Adrenal gland (tissue), 12 donors: ENCODE data around the gene RALGAPA2. TPM values are rescaled to one million over a fixed set of nuclear protein-coding genes. Genes with fewer than 3 reads are reported as not detected.

Experiments
- DNase-seq, 7 donors: peaks; one replicate each; pipeline ENCODE4 v3.0.0-alpha.2; 2019 to 2020
- H3K27ac ChIP-seq, 5 donors: fragments of 200-600 bp; sonication (generic) in 4 of 5; 1 replicate in 3 of 5; 2 replicates in 2 of 5; pipeline versions ENCODE4 v1.5.1 to v1.8.0; 2016 to 2020; ENCODE audit warnings: mild to moderate bottlenecking in 1 of 5
- H3K27me3 ChIP-seq: fragments of 200-600 bp; 2 replicates; pipeline ENCODE4 v1.8.0; 2021
- H3K36me3 ChIP-seq, 2 donors: fragments of 200-600 bp; replicated peaks in 1 of 2; 1 replicate in 1 of 2; 2 replicates in 1 of 2; pipeline versions ENCODE4 v1.5.1 to v1.8.0; 2018 to 2022
- H3K4me1 ChIP-seq, 2 donors: fragments of 200-600 bp; replicated peaks in 1 of 2; 1 replicate in 1 of 2; 2 replicates in 1 of 2; pipeline versions ENCODE4 v1.5.1 to v1.8.0; 2018 to 2021
- H3K4me3 ChIP-seq, 4 donors: fragments of 200-600 bp; sonication (generic) in 3 of 4; one replicate each; pipeline ENCODE4 v1.5.1; 2016 to 2018
- H3K9me3 ChIP-seq, 3 donors: fragments of 200-600 bp; sonication (generic) in 1 of 3; replicated peaks in 1 of 3; 1 replicate in 2 of 3; 2 replicates in 1 of 3; pipeline versions ENCODE4 v1.5.1 to v1.8.0; 2016 to 2021
- CTCF ChIP-seq, 6 experiments: fragments of 450-650 bp in 4 of 6; fragments of 200-600 bp in 2 of 6; sonication (generic) in 1 of 6; IDR thresholded peaks; 1 replicate in 5 of 6; 2 replicates in 1 of 6; pipeline versions ENCODE4 v1.5.1 to v1.8.0; 2016 to 2021; ENCODE audit warnings: antibody characterized with exemption in 6 of 6, mild to moderate bottlenecking in 2 of 6, moderate library complexity in 1 of 6
- POLR2A ChIP-seq, 2 donors: fragments of 450-650 bp; IDR thresholded peaks; one replicate each; pipeline ENCODE4 v1.6.1; 2017; ENCODE audit warnings: antibody characterized with exemption in 2 of 2, mild to moderate bottlenecking in 2 of 2, moderate library complexity in 1 of 2
- WGBS, 4 donors: extraction: QIAGEN DNeasy Blood & Tissue Kit in 2 of 4; methylation state at CpG; one replicate each; pipeline versions ENCODE4 v1.1.5 to v1.1.7; 2013 to 2017; 5-methylcytosine and 5-hydroxymethylcytosine counted together
- intact Hi-C, 2 donors: fragments of 100-400 bp; cut with DNase I; formaldehyde crosslinking; loops; one replicate each; pipeline versions ENCODE4 v1.14.1 to v1.15.0; 2022 to 2023
- polyA plus RNA-seq, 3 donors: library from polyadenylated mRNA; stranded (reverse); fragments of 200-250 nt in 2 of 3; fragments of 350-450 nt in 1 of 3; fragmentation: Illumina TruSeq in 1 of 3; extraction: RNeasy Lipid Tissue Mini Kit (QIAGEN cat#74804) in 1 of 3; gene quantifications; one replicate each; pipeline ENCODE4 v1.2.3, GENCODE V29; 2013 to 2014
- total RNA-seq, 9 donors: library from RNA; depleted of rRNA in 4 of 9; stranded (reverse); fragments of >200 nt in 4 of 9; fragments of 120-200 nt in 1 of 9; fragmentation: NEBNext Ultra II Directional in 1 of 9; extraction: Animal tissue kit (Norgen Biotek cat#: 25700) in 1 of 9; gene quantifications; one replicate each; pipeline versions ENCODE4 v1.1.0 to v1.2.4, GENCODE V29; 2013 to 2023
- donor health status: healthy with polysubstance abuse.
- donor health status: Bipolar disorder and iron deficiency.
- donor health status: DM: yes; HTN: yes; CAD: no.
- donor health status: DM: no; HTN: no; CAD: no.
- donor health status: DM: no; HTN: no; CAD: no.
- donor health status: DM: yes; HTN: yes; CAD: no.

RALGAPA2 gene
- total and polyA plus RNA-seq, 12 donors = 3.7 to 39.6 (median 20.7) TPM

- TF ChIP-seq POLR2A (IDR thresholded peaks at IDR 0.05) = no peak
- TF ChIP-seq CTCF (IDR thresholded peaks at IDR 0.05) = no peak
- DNase-seq = no peak
- no peaks in the 10 kb centered on the region for H3K9me3 ChIP-seq
- intact Hi-C loops = no loop called here
- H3K4me1 ChIP-seq = peaks cover 0 to 4% of the 10 kb centered on the region in 2 donors
- 94 to 100% (median 99%) methylated on average over 1 of the region's 1 CpG for WGBS, 4 donors
- peaks cover 0 to 7% of the 10 kb centered on the region in 2 donors for H3K36me3 ChIP-seq
- no peak overlapping the region for H3K4me3 ChIP-seq
- H3K27ac ChIP-seq = no peak overlapping the region
- no peaks in the 10 kb centered on the region for H3K27me3 ChIP-seq
Measured at GRCh38 chr20:20585146-20585545, 127.3 kb downstream of the RALGAPA2 start.

GRCh38 chr20:20582734-20583133 is 129.7 kb downstream of the RALGAPA2 start:
- 93 to 100% (median 98%) methylated on average over 1 to 2 of the region's 2 CpGs for WGBS, 4 donors
- H3K4me3 ChIP-seq = no peak overlapping the region
- H3K27ac ChIP-seq = no peak overlapping the region
- intact Hi-C loops = no loop called here
- no peaks in the 10 kb centered on the region for H3K9me3 ChIP-seq
- H3K27me3 ChIP-seq = no peaks in the 10 kb centered on the region
- H3K4me1 ChIP-seq = peaks cover 0 to 4% of the 10 kb centered on the region in 2 donors
- TF ChIP-seq CTCF (IDR thresholded peaks at IDR 0.05) = no peak
- peaks cover 0 to 7% of the 10 kb centered on the region in 2 donors for H3K36me3 ChIP-seq
- no peak for DNase-seq

- H3K27ac ChIP-seq = no peak overlapping the region
- no peak for DNase-seq
- H3K27me3 ChIP-seq = no peaks in the 10 kb centered on the region
- intact Hi-C loops = no loop called here
- WGBS, 4 donors = 82 to 100% (median 95%) methylated on average over 1 of the region's 1 CpG
- peaks cover 0 to 4% of the 10 kb centered on the region in 2 donors for H3K4me1 ChIP-seq
- no peaks in the 10 kb centered on the region for H3K9me3 ChIP-seq
- no peak for TF ChIP-seq CTCF (IDR thresholded peaks at IDR 0.05)
- no peak for TF ChIP-seq POLR2A (IDR thresholded peaks at IDR 0.05)
- H3K4me3 ChIP-seq = no peak overlapping the region
- peaks cover 0 to 7% of the 10 kb centered on the region in 2 donors for H3K36me3 ChIP-seq
Measured at GRCh38 chr20:20580139-20580538, 132.3 kb downstream of the RALGAPA2 start.

GRCh38 chr20:20578838-20579237 is 133.6 kb downstream of the RALGAPA2 start:
- H3K4me3 ChIP-seq = no peak overlapping the region
- TF ChIP-seq CTCF (IDR thresholded peaks at IDR 0.05) = no peak
- no peak for TF ChIP-seq POLR2A (IDR thresholded peaks at IDR 0.05)
- peaks cover 0 to 4% of the 10 kb centered on the region in 2 donors for H3K4me1 ChIP-seq
- H3K27me3 ChIP-seq = no peaks in the 10 kb centered on the region
- no peak for DNase-seq
- H3K27ac ChIP-seq = no peak overlapping the region
- H3K9me3 ChIP-seq = no peaks in the 10 kb centered on the region
- intact Hi-C loops = loop anchor here in 1 of 2 donors (10.0 kb wide), 1 partner anchor 214 kb away; the partner anchor contains the start of gene INSM1
- peaks cover 0 to under 1% of the 10 kb centered on the region in 2 donors for H3K36me3 ChIP-seq
- WGBS, 4 donors = 83 to 91% (median 86%) methylated on average over 2 of the region's 2 CpGs
